OCI-LY7 (cell line): Measurements from ENCODE around the gene C14orf93.

Experiments
- EZH2phosphoT487 ChIP-seq: fragments of 200-600 bp; sonication (generic); IDR thresholded peaks from 2 replicates; pipeline ENCODE4 v1.6.1; 2018; ENCODE audit warnings: low read depth, borderline replicate concordance, mild to moderate bottlenecking, mixed run types, antibody characterized with exemption, low read length, moderate library complexity, mixed read lengths
- TF ChIP-seq, protein P1 (sequence below): fragments of 200-600 bp; sonication (generic); conservative IDR thresholded peaks from 2 replicates; pipeline ENCODE4 v1.5.1; 2014; ENCODE audit warnings: mild to moderate bottlenecking, antibody characterized with exemption, low read length, moderate library complexity, mixed read lengths

- TF ChIP-seq, protein P1, sequence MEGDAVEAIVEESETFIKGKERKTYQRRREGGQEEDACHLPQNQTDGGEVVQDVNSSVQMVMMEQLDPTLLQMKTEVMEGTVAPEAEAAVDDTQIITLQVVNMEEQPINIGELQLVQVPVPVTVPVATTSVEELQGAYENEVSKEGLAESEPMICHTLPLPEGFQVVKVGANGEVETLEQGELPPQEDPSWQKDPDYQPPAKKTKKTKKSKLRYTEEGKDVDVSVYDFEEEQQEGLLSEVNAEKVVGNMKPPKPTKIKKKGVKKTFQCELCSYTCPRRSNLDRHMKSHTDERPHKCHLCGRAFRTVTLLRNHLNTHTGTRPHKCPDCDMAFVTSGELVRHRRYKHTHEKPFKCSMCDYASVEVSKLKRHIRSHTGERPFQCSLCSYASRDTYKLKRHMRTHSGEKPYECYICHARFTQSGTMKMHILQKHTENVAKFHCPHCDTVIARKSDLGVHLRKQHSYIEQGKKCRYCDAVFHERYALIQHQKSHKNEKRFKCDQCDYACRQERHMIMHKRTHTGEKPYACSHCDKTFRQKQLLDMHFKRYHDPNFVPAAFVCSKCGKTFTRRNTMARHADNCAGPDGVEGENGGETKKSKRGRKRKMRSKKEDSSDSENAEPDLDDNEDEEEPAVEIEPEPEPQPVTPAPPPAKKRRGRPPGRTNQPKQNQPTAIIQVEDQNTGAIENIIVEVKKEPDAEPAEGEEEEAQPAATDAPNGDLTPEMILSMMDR: no peak
- TF ChIP-seq EZH2phosphoT487: no peak
These were observed 4.3 kb downstream of the C14orf93 start for GRCh38 chr14:23005451-23006187.
